Measurements from ENCODE around the gene APOBEC3H.

- TF ChIP-seq, protein P1, sequence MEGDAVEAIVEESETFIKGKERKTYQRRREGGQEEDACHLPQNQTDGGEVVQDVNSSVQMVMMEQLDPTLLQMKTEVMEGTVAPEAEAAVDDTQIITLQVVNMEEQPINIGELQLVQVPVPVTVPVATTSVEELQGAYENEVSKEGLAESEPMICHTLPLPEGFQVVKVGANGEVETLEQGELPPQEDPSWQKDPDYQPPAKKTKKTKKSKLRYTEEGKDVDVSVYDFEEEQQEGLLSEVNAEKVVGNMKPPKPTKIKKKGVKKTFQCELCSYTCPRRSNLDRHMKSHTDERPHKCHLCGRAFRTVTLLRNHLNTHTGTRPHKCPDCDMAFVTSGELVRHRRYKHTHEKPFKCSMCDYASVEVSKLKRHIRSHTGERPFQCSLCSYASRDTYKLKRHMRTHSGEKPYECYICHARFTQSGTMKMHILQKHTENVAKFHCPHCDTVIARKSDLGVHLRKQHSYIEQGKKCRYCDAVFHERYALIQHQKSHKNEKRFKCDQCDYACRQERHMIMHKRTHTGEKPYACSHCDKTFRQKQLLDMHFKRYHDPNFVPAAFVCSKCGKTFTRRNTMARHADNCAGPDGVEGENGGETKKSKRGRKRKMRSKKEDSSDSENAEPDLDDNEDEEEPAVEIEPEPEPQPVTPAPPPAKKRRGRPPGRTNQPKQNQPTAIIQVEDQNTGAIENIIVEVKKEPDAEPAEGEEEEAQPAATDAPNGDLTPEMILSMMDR (IDR thresholded peaks at IDR 0.05): no peak
- TF ChIP-seq POLR2AphosphoS5 (IDR thresholded peaks at IDR 0.05) (no peak), POLR2A (IDR thresholded peaks at IDR 0.05; ENCODE audit: low read depth) (no peak), EP300 (IDR thresholded peaks at IDR 0.05) (no peak)
Measured at GRCh38 chr22:39133871-39134270, 36.8 kb downstream of the APOBEC3H start.

Measured in esophagus muscularis mucosa (tissue), 4 donors.